Measurements from ENCODE around the gene EXOC4.

The EXOC4 gene

DNA sequence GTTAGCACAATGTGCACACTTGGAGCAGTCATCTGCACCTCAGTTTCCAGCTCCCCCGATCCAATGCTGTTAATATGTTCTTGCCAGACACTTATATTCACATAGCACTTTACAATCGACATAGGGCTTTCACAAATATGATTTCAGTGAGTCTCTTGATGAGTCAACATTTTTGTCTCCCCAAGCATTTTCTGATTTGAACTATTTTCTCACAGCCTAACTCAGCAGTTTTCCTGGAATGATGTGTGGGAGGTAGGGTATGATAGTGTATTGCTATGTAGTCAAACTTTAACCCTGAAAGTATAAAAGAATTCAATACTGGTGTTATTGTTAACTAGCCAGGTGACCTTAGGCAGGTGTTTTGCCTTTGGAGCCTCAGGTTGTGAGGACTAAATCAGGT is 791.8 kb downstream of the EXOC4 start:
- Histone ChIP-seq H2BK15ac (ENCODE audit: low read length) (no peak overlapping the region), H3K4me1 (ENCODE audit: control insufficient read depth in 2 of 2, insufficient read depth in 1 of 2, low read depth in 1 of 2, low read length in 2 of 2) (no peaks in the 10 kb centered on the region), H3K4ac (ENCODE audit: low read length) (no peak overlapping the region), H2AK5ac (ENCODE audit: low read depth, low read length) (no peak overlapping the region), H3K9me3 (replicated peaks in 1 of 2; ENCODE audit: control insufficient read depth in 2 of 2, insufficient read depth in 1 of 2, low read depth in 1 of 2, low read length in 2 of 2) (peaks cover 0 to 4% of the 10 kb centered on the region in 2 donors), H3K79me1 (ENCODE audit: low read depth, low read length) (no peaks in the 10 kb centered on the region), H3K14ac (ENCODE audit: low read length) (no peak overlapping the region), H4K8ac (ENCODE audit: low read depth, low read length) (no peak overlapping the region), H4K91ac (ENCODE audit: low read depth, low read length, poor library complexity) (no peak overlapping the region), H2BK12ac (ENCODE audit: low read length) (no peak overlapping the region), H3K4me3 (ENCODE audit: low read length in 2 of 2) (no peak overlapping the region), H3K27ac (replicated peaks; ENCODE audit: low read length) (no peak overlapping the region), H2BK120ac (ENCODE audit: low read depth, low read length) (no peak overlapping the region), H3K9ac (ENCODE audit: low read depth, low read length, poor library complexity) (no peak overlapping the region), H3K27me3 (ENCODE audit: control insufficient read depth in 3 of 3, insufficient read depth in 3 of 3, low read depth in 1 of 3, low read length in 3 of 3) (no peaks in the 10 kb centered on the region), H3K4me2 (ENCODE audit: insufficient read depth, low read length, poor library complexity, severe bottlenecking) (no peak overlapping the region), H2AFZ (ENCODE audit: low read length) (no peak overlapping the region), H3K18ac (ENCODE audit: low read length) (no peak overlapping the region), H3K36me3 (replicated peaks in 1 of 2; ENCODE audit: control insufficient read depth in 2 of 2, insufficient read depth in 2 of 2, low read length in 2 of 2) (no peaks in the 10 kb centered on the region), H3K23ac (ENCODE audit: low read depth, low read length, poor library complexity) (no peak overlapping the region), H2BK5ac (ENCODE audit: low read length) (no peak overlapping the region)
- no CpG with 5 or more reads among the region's 2 CpGs for WGBS, 2 donors (ENCODE audit: extremely low coverage in 2 of 2, insufficient read length in 2 of 2, insufficient replicate concordance in 1 of 2)
- DNase-seq (ENCODE audit: low spot score) = no peak

DNA sequence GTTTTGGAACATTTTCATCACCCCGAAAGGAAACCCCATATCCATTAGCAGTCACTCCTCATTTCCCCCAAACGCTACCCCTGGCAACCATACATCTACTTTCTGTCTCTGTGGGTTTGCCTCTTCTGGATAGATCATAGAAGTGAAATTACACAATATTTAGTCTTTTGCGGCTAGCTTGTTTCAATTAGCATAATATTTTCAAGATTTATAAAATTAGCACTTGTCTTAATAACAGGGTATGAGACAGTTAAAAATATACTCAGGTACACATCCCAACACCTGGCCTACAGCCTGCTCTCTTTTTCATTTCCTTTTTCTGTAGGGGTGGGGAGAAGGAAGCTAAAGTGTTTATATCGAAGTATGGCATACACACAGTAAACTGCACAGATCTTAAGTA is 792.8 kb downstream of the EXOC4 start:
- Histone ChIP-seq H3K14ac (ENCODE audit: low read length) (no peak overlapping the region), H2BK12ac (ENCODE audit: low read length) (no peak overlapping the region), H4K8ac (ENCODE audit: low read depth, low read length) (no peak overlapping the region), H3K27ac (replicated peaks; ENCODE audit: low read length) (no peak overlapping the region), H2BK120ac (ENCODE audit: low read depth, low read length) (no peak overlapping the region), H3K27me3 (ENCODE audit: control insufficient read depth in 3 of 3, insufficient read depth in 3 of 3, low read depth in 1 of 3, low read length in 3 of 3) (no peaks in the 10 kb centered on the region), H3K79me1 (ENCODE audit: low read depth, low read length) (no peaks in the 10 kb centered on the region), H2AFZ (ENCODE audit: low read length) (no peak overlapping the region), H3K18ac (ENCODE audit: low read length) (no peak overlapping the region), H2AK5ac (ENCODE audit: low read depth, low read length) (no peak overlapping the region), H4K91ac (ENCODE audit: low read depth, low read length, poor library complexity) (no peak overlapping the region), H3K4me3 (ENCODE audit: low read length in 2 of 2) (no peak overlapping the region), H3K4me1 (ENCODE audit: control insufficient read depth in 2 of 2, insufficient read depth in 1 of 2, low read depth in 1 of 2, low read length in 2 of 2) (no peaks in the 10 kb centered on the region), H2BK15ac (ENCODE audit: low read length) (no peak overlapping the region), H3K9me3 (replicated peaks in 1 of 2; ENCODE audit: control insufficient read depth in 2 of 2, insufficient read depth in 1 of 2, low read depth in 1 of 2, low read length in 2 of 2) (peaks cover 0 to 4% of the 10 kb centered on the region in 2 donors), H3K9ac (ENCODE audit: low read depth, low read length, poor library complexity) (no peak overlapping the region), H2BK5ac (ENCODE audit: low read length) (no peak overlapping the region), H3K4ac (ENCODE audit: low read length) (no peak overlapping the region), H3K23ac (ENCODE audit: low read depth, low read length, poor library complexity) (no peak overlapping the region), H3K36me3 (replicated peaks in 1 of 2; ENCODE audit: control insufficient read depth in 2 of 2, insufficient read depth in 2 of 2, low read length in 2 of 2) (no peaks in the 10 kb centered on the region), H3K4me2 (ENCODE audit: insufficient read depth, low read length, poor library complexity, severe bottlenecking) (no peak overlapping the region)
- no CpG with 5 or more reads among the region's 4 CpGs for WGBS, 2 donors (ENCODE audit: extremely low coverage in 2 of 2, insufficient read length in 2 of 2, insufficient replicate concordance in 1 of 2)
- no peak for DNase-seq (ENCODE audit: low spot score)

DNA sequence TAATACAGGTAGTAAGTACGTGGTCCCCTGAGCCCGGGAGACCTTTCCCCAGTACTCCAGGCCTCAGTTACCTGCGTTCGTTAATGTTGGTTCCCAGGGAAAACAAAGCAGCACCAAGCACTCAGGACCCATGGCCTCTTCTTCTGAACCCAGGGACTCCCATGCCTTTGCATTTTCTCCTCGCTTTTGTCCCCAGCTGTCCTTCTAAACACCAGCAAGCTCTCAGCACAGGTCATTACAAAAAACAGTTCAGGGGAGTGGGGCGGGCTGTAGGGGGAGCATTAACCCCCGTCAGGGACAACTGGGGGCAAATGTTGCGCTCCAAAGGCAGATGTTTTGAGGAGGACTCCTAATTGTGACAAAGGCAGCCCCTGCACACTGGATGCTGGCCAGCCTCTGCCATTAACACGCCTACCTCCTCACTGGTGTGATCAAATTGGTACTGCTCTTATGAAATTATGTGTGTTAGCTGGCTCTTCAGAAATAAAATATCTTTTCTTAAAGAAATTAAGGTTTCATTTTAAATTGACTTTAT is 793.8 kb downstream of the EXOC4 start:
- H4K91ac ChIP-seq (ENCODE audit: low read depth, low read length, poor library complexity) = no peak overlapping the region
- H3K4me3 ChIP-seq (ENCODE audit: low read length in 2 of 2) = no peak overlapping the region
- no peak overlapping the region for H3K9ac ChIP-seq (ENCODE audit: low read depth, low read length, poor library complexity)
- no peaks in the 10 kb centered on the region for H3K79me1 ChIP-seq (ENCODE audit: low read depth, low read length)
- no peak overlapping the region for H2BK12ac ChIP-seq (ENCODE audit: low read length)
- H3K4me1 ChIP-seq (ENCODE audit: control insufficient read depth in 2 of 2, insufficient read depth in 1 of 2, low read depth in 1 of 2, low read length in 2 of 2) = no peaks in the 10 kb centered on the region
- no peak overlapping the region for H4K8ac ChIP-seq (ENCODE audit: low read depth, low read length)
- no peaks in the 10 kb centered on the region for H3K27me3 ChIP-seq (ENCODE audit: control insufficient read depth in 3 of 3, insufficient read depth in 3 of 3, low read depth in 1 of 3, low read length in 3 of 3)
- no peak overlapping the region for H3K18ac ChIP-seq (ENCODE audit: low read length)
- no CpG with 5 or more reads among the region's 9 CpGs for WGBS, 2 donors (ENCODE audit: extremely low coverage in 2 of 2, insufficient read length in 2 of 2, insufficient replicate concordance in 1 of 2)
- H3K23ac ChIP-seq (ENCODE audit: low read depth, low read length, poor library complexity) = no peak overlapping the region
- no peaks in the 10 kb centered on the region for H3K36me3 ChIP-seq (replicated peaks in 1 of 2; ENCODE audit: control insufficient read depth in 2 of 2, insufficient read depth in 2 of 2, low read length in 2 of 2)
- H2AFZ ChIP-seq (ENCODE audit: low read length) = no peak overlapping the region
- H3K4ac ChIP-seq (ENCODE audit: low read length) = no peak overlapping the region
- DNase-seq (ENCODE audit: low spot score) = no peak
- no peak overlapping the region for H2AK5ac ChIP-seq (ENCODE audit: low read depth, low read length)
- H3K4me2 ChIP-seq (ENCODE audit: insufficient read depth, low read length, poor library complexity, severe bottlenecking) = no peak overlapping the region
- H3K14ac ChIP-seq (ENCODE audit: low read length) = no peak overlapping the region
- no peak overlapping the region for H2BK120ac ChIP-seq (ENCODE audit: low read depth, low read length)
- peaks cover 0 to 4% of the 10 kb centered on the region in 2 donors for H3K9me3 ChIP-seq (replicated peaks in 1 of 2; ENCODE audit: control insufficient read depth in 2 of 2, insufficient read depth in 1 of 2, low read depth in 1 of 2, low read length in 2 of 2)
- no peak overlapping the region for H2BK15ac ChIP-seq (ENCODE audit: low read length)
- no peak overlapping the region for H2BK5ac ChIP-seq (ENCODE audit: low read length)
- H3K27ac ChIP-seq (replicated peaks; ENCODE audit: low read length) = no peak overlapping the region

DNA sequence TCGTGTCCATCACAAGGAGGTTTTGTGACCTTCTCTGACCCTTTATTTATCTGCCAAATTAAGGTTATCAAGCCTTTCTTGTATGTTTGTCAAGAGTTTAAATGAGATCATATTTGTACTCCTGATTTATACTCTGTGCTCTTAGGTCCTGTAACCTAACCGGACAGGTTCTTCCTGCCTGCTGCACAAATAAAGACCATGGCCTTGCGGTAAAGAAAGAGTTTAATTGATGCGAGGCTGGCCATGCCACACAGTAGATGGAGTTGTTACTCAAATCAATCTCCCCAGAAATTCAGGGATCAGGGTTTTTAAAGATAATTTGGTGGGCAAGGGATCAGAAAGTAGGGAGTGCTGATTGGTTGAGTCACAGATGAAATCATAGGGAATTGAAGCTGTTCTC is 794.8 kb downstream of the EXOC4 start:
- Histone ChIP-seq H3K27me3 (ENCODE audit: control insufficient read depth in 3 of 3, insufficient read depth in 3 of 3, low read depth in 1 of 3, low read length in 3 of 3) (no peaks in the 10 kb centered on the region), H3K23ac (ENCODE audit: low read depth, low read length, poor library complexity) (no peak overlapping the region), H2BK120ac (ENCODE audit: low read depth, low read length) (no peak overlapping the region), H3K14ac (ENCODE audit: low read length) (no peak overlapping the region), H3K4me2 (ENCODE audit: insufficient read depth, low read length, poor library complexity, severe bottlenecking) (no peak overlapping the region), H3K9me3 (replicated peaks in 1 of 2; ENCODE audit: control insufficient read depth in 2 of 2, insufficient read depth in 1 of 2, low read depth in 1 of 2, low read length in 2 of 2) (peaks cover 0 to 4% of the 10 kb centered on the region in 2 donors), H3K4me1 (ENCODE audit: control insufficient read depth in 2 of 2, insufficient read depth in 1 of 2, low read depth in 1 of 2, low read length in 2 of 2) (peaks cover 0 to 4% of the 10 kb centered on the region in 2 donors), H3K27ac (replicated peaks; ENCODE audit: low read length) (no peak overlapping the region), H3K79me1 (ENCODE audit: low read depth, low read length) (no peaks in the 10 kb centered on the region), H3K4me3 (ENCODE audit: low read length in 2 of 2) (no peak overlapping the region), H4K8ac (ENCODE audit: low read depth, low read length) (no peak overlapping the region), H2AK5ac (ENCODE audit: low read depth, low read length) (no peak overlapping the region), H3K36me3 (replicated peaks in 1 of 2; ENCODE audit: control insufficient read depth in 2 of 2, insufficient read depth in 2 of 2, low read length in 2 of 2) (no peaks in the 10 kb centered on the region), H2BK12ac (ENCODE audit: low read length) (no peak overlapping the region), H3K4ac (ENCODE audit: low read length) (no peak overlapping the region), H3K9ac (ENCODE audit: low read depth, low read length, poor library complexity) (no peak overlapping the region), H2BK5ac (ENCODE audit: low read length) (no peak overlapping the region), H4K91ac (ENCODE audit: low read depth, low read length, poor library complexity) (no peak overlapping the region), H3K18ac (ENCODE audit: low read length) (no peak overlapping the region), H2AFZ (ENCODE audit: low read length) (no peak overlapping the region), H2BK15ac (ENCODE audit: low read length) (no peak overlapping the region)
- DNase-seq (ENCODE audit: low spot score) = no peak
- no CpG with 5 or more reads among the region's 4 CpGs for whole genome bisulfite sequencing, 2 donors (ENCODE audit: extremely low coverage in 2 of 2, insufficient read length in 2 of 2, insufficient replicate concordance in 1 of 2)
